ENCODE results near the gene ANO8. TPM values are rescaled to one million over a fixed set of nuclear protein-coding genes. Genes with fewer than 3 reads are reported as not detected.

ANO8 gene
- total and polyA plus RNA-seq, 2 of the 13 experiments (the other 11 are each of a cell fraction or from before 2014, with no cell fraction given) = 1.8 to 3.5 TPM

GRCh38 chr19:17346109-17346671 lies 11.5 kb upstream of the ANO8 start (continued):
- TF ChIP-seq IRF9 (CRISPR knock-in tag; IDR thresholded peaks at IDR 0.05; ENCODE audit: borderline replicate concordance) (0 out of 2 replicates have a peak, but pooled peaks have one; percentile 31), ZNF232 (CRISPR knock-in tag; IDR thresholded peaks at IDR 0.05; ENCODE audit: borderline replicate concordance) (no peak), PHF20 (CRISPR knock-in tag; IDR thresholded peaks at IDR 0.05) (0 out of 2 replicates have a peak, but pooled peaks have one; percentile 26), KDM5A (IDR thresholded peaks at IDR 0.05; ENCODE audit: borderline replicate concordance, low read length) (no peak), SMAD1 (CRISPR knock-in tag; IDR thresholded peaks at IDR 0.05; ENCODE audit: borderline replicate concordance, low read depth) (no peak), NFAT5 (CRISPR knock-in tag; IDR thresholded peaks at IDR 0.05) (no peak), CENPX (CRISPR knock-in tag; IDR thresholded peaks at IDR 0.05) (no peak), HMGXB4 (CRISPR knock-in tag; IDR thresholded peaks at IDR 0.05; ENCODE audit: borderline replicate concordance in 1 of 2, low read depth in 1 of 2) (peak; percentile 28 to 65; a peak in 2 of 4 replicates), RXRA (CRISPR knock-in tag; IDR thresholded peaks at IDR 0.05) (peak; percentile 45; the same call in 1 of the 2 replicates), ZNF709 (CRISPR knock-in tag; IDR thresholded peaks at IDR 0.05) (0 out of 2 replicates have a peak, but pooled peaks have one; percentile 25)
